HPDE6-E6E7 (cell line): ENCODE results near the gene TRAPPC5.

ENCODE experiments used
- DNase-seq: peaks from one replicate; pipeline ENCODE4 v3.0.0; 2011; ENCODE audit warnings: missing footprints; ENCODE audit errors: extremely low spot score

Gene TRAPPC5

GRCh38 chr19:7701049-7701653 lies 20.5 kb downstream of the TRAPPC5 start:
- no peak for DNase-seq

- no peak for DNase-seq
Observed at GRCh38 chr19:7701654-7702457, 21.2 kb downstream of the TRAPPC5 start, which contains the start of gene FCER2. Gene FCER2, minus strand, starts transcription at chr19:7702131. Its CDS starts 2,371 bp downstream, at chr19:7699760.

- no peak for DNase-seq
Observed at GRCh38 chr19:7703332-7703731, 22.7 kb downstream of the TRAPPC5 start.

DNA sequence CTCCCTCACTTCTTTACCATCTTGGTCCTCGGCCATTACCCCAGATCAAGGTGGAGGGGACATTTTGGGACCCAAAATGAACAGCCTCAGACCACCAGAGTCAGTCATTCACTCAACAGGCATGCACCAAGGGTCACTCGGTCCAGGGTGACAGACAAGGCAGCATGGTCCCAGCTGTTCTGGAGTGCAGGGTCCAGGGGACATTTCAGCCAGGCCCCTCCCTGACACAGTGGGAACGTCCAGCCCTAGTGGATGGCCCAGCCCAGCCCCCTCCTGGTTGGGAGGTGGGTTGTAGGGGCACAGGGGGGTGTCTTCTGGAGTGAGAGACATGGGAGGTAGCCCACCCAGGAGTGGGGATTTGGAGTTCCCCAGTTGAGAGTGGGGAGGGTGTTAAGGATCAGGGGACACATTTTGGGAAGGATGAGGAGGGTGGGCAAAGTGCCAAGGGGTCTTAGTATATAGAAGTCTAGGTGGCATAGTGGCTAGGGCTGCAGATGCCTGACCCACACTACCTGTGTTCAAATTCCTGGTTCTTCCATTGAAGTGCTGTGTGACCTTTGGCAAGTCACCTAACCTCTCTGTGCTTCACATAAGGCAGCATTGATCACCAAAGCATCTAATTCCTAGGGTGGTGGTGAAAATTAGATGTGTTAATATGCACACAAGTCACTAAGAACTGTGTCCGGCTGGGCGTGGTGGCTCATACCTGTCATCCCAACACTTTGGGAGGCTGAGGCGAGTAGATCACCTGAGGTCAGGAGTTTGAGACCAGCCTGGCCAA lies 23.8 kb downstream of the TRAPPC5 start:
- DNase-seq: no peak

GRCh38 chr19:7705387-7706187 lies 25.0 kb downstream of the TRAPPC5 start:
- DNase-seq: no peak

GRCh38 chr19:7706188-7706954 lies 25.7 kb downstream of the TRAPPC5 start:
- DNase-seq: no peak

GRCh38 chr19:7706955-7707456 lies 26.4 kb downstream of the TRAPPC5 start:
- DNase-seq: no peak

- no peak for DNase-seq
Observed at GRCh38 chr19:7709932-7710460, 29.4 kb downstream of the TRAPPC5 start.

DNA sequence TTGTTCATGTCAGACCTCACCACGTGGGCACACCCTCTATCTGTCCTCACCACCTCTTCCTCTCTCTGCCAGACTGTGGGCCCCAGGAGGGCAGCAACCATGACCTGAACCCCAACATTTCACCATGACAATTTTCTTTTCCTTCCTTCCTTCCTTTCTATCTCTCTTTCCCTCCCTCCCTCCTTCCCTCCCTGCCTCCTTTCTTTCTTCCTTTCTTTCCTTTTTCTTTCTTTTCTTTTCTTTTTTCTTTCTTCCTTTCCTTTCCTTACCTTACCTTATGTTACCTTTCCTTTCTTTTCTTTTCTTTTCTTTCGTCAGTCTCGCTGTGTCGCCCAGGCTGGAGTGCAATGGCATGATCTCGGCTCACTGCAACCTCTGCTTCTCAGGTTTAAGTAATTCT lies 30.0 kb downstream of the TRAPPC5 start:
- no peak for DNase-seq

- no peak for DNase-seq
Observed at GRCh38 chr19:7715671-7716070, 35.0 kb downstream of the TRAPPC5 start.

GRCh38 chr19:7716762-7717161 lies 36.1 kb downstream of the TRAPPC5 start:
- DNase-seq: no peak

GRCh38 chr19:7718668-7719067 lies 38.0 kb downstream of the TRAPPC5 start:
- no peak for DNase-seq

DNA sequence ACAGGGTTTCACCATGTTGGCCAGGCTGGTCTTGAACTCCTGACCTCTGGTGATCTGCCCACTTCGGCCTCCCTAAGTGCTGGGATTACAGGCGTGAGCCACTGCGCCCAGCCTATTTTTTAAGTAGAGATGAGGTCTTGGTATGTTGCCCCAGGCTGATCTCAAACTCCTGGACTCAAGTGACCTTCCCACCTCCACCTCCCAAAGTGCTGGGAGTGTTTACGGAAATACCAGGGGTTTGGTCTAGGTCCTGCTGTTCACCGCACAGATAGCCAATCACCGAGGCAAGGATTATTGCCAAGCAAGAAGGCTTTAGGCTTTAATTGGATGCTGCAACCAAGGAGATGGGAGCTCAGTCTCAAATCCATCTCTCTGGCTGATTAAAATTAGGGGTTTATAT lies 39.7 kb downstream of the TRAPPC5 start:
- no peak for DNase-seq

DNA sequence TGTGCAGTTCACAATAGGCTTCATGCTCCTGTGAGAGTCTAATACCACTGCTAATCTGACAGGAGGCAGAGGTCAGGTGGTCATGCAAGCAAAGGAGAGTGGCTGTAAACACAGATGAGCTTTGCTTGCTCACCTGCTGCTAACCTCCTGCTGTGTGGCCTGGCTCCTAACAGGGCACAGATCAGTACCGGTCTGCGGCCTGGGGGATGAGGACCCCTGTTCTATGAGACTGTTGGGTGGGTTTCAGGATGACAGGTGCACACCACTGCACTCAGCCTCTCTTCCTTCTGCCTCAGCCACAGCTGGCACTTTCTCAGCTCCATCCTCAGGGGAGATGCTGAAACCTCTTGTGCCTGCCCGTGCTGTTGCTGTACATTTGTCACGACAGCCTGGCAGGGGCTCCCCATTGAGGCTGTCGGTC lies 41.6 kb downstream of the TRAPPC5 start:
- DNase-seq: no peak

GRCh38 chr19:7725791-7726190 lies 45.2 kb downstream of the TRAPPC5 start:
- no peak for DNase-seq

DNA sequence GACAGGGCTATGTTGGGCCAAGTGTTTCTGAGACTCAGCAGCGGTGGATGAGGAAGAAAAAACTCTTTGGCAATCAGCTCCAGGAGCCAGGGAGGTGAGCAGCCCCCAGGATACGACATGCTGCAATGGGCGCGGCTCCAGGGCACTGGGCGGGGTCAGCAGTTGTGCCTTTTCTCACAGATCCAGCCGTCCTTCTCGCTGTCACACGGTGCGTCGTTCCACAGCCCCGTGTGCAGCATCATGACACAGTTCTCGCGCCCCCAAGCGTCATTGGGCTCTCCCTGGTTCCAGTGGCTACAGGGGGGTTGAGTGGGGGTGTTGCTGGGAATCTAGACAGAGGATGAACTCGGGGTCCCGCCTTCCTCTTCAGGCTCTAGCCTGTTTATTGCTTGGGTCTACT lies 48.6 kb downstream of the TRAPPC5 start:
- no peak for DNase-seq

DNA sequence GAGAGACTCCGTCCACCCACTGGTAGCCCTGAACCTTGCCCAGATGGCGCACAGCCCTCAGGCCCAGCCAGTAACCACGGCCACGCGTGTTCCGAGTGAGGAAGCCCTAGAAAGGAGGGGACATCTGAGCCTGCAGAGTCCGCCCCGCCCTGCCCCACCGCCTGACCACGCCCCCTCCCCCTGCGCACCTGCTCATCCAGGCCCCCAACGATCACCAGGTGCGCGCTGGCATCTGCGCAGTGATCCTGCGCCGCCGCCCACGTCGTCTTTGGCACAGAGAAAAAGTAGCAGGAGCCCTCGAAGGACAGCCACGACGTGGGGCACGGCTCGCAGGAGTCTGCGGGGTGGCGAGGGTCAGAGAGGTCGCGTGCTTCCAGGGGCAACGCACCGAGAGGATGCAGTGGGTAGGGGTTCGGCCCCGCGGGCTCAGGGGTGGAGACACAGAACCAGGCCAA lies 49.2 kb downstream of the TRAPPC5 start:
- no peak for DNase-seq

GRCh38 chr19:7730286-7731217 lies 49.9 kb downstream of the TRAPPC5 start:
- no peak for DNase-seq

GRCh38 chr19:7731218-7731595 lies 50.6 kb downstream of the TRAPPC5 start:
- no peak for DNase-seq
